H9 (cell line): ENCODE data around the gene DZANK1. TPM values are rescaled to one million over a fixed set of nuclear protein-coding genes. Genes with fewer than 3 reads are reported as not detected.
"Not testable (repeated sequence)": the region's sequence is repeated elsewhere in the genome, so short reads cannot be mapped to it uniquely, and the experiment has no call there.

Experiments used
- DNase-seq: peaks from one replicate; pipeline ENCODE4 v3.0.0-alpha.2; 2017
- H2AFZ ChIP-seq: one replicate; pipeline ENCODE4 v1.6.1; 2013; ENCODE audit warnings: mild to moderate bottlenecking, low read length, control low read depth, moderate library complexity
- H2AK5ac ChIP-seq: 2 replicates; pipeline ENCODE4 v1.6.1; 2013; ENCODE audit warnings: low read length, control low read depth, mixed read lengths; ENCODE audit not compliant: insufficient read length
- H2BK120ac ChIP-seq: one replicate; pipeline ENCODE4 v1.6.1; 2013; ENCODE audit warnings: low read depth, mild to moderate bottlenecking, low read length, control low read depth, inconsistent platforms; ENCODE audit not compliant: poor library complexity, severe bottlenecking
- H2BK12ac ChIP-seq: 2 replicates; pipeline ENCODE4 v1.6.1; 2013; ENCODE audit warnings: low read length, control low read depth, mixed read lengths, low read depth; ENCODE audit not compliant: insufficient read length
- H2BK15ac ChIP-seq: 2 replicates; pipeline ENCODE4 v1.6.1; 2013; ENCODE audit warnings: low read depth, low read length, control low read depth
- H2BK20ac ChIP-seq: one replicate; pipeline ENCODE4 v1.6.1; 2013; ENCODE audit warnings: low read depth, mild to moderate bottlenecking, low read length, control low read depth, inconsistent platforms; ENCODE audit not compliant: poor library complexity, severe bottlenecking
- H2BK5ac ChIP-seq: 2 replicates; pipeline ENCODE4 v1.6.1; 2013; ENCODE audit warnings: low read length, control low read depth, mixed read lengths; ENCODE audit not compliant: insufficient read length
- H3K14ac ChIP-seq: 2 replicates; pipeline ENCODE4 v1.6.1; 2013; ENCODE audit warnings: low read length, control low read depth; ENCODE audit not compliant: insufficient read depth
- H3K18ac ChIP-seq: 2 replicates; pipeline ENCODE4 v1.6.1; 2013; ENCODE audit warnings: low read depth, mild to moderate bottlenecking, mixed read lengths, low read length, control low read depth; ENCODE audit not compliant: insufficient read length
- H3K23ac ChIP-seq: 2 replicates; pipeline ENCODE4 v1.6.1; 2013; ENCODE audit warnings: low read length, control low read depth, mixed read lengths, low read depth; ENCODE audit not compliant: insufficient read length
- H3K23me2 ChIP-seq: 2 replicates; pipeline ENCODE4 v1.6.1; 2013; ENCODE audit warnings: low read depth, mild to moderate bottlenecking, mixed read lengths, low read length, control low read depth; ENCODE audit not compliant: insufficient read length, poor library complexity, severe bottlenecking
- H3K27ac ChIP-seq: 2 replicates; pipeline ENCODE4 v1.5.1; 2013; ENCODE audit warnings: low read length, control low read depth, mixed read lengths, low read depth; ENCODE audit not compliant: insufficient read length
- H3K27me3 ChIP-seq: 2 replicates; pipeline ENCODE4 v1.6.1; 2013; ENCODE audit warnings: low read length, control low read depth, inconsistent platforms; ENCODE audit not compliant: insufficient read depth
- H3K4ac ChIP-seq: 2 replicates; pipeline ENCODE4 v1.6.1; 2013; ENCODE audit warnings: low read depth, mild to moderate bottlenecking, control low read depth, inconsistent platforms, low read length, moderate library complexity
- H3K4me1 ChIP-seq: 2 replicates; pipeline ENCODE4 v1.6.1; 2013; ENCODE audit warnings: low read length, control low read depth, inconsistent platforms; ENCODE audit not compliant: insufficient read depth
- H3K4me2 ChIP-seq: 2 replicates; pipeline ENCODE4 v1.6.1; 2013; ENCODE audit warnings: low read length, control low read depth, mixed read lengths; ENCODE audit not compliant: insufficient read length, insufficient read depth
- H3K56ac ChIP-seq: 2 replicates; pipeline ENCODE4 v1.6.1; 2013; ENCODE audit warnings: low read depth, mild to moderate bottlenecking, mixed read lengths, low read length, control low read depth; ENCODE audit not compliant: insufficient read length
- H3K79me1 ChIP-seq: 2 replicates; pipeline ENCODE4 v1.6.1; 2013; ENCODE audit warnings: low read depth, mild to moderate bottlenecking, moderate library complexity, low read length, control low read depth, inconsistent platforms; ENCODE audit not compliant: insufficient read depth, poor library complexity, severe bottlenecking
- H3K79me2 ChIP-seq: 2 replicates; pipeline ENCODE4 v1.6.1; 2013; ENCODE audit warnings: low read length, control low read depth, inconsistent platforms; ENCODE audit not compliant: insufficient read depth
- H3K9ac ChIP-seq: 2 replicates; pipeline ENCODE4 v1.6.1; 2013; ENCODE audit warnings: low read length, control low read depth, mixed read lengths; ENCODE audit not compliant: insufficient read length; ENCODE audit errors: extremely low read depth
- H3K9me3 ChIP-seq: one replicate; pipeline ENCODE4 v1.6.1; 2013; ENCODE audit warnings: low read depth, low read length, inconsistent platforms; ENCODE audit not compliant: control insufficient read depth
- H3T11ph ChIP-seq: one replicate; pipeline ENCODE4 v1.6.1; 2013; ENCODE audit warnings: mild to moderate bottlenecking, low read length, control low read depth, inconsistent platforms
- H4K20me1 ChIP-seq: one replicate; pipeline ENCODE4 v1.6.1; 2013; ENCODE audit not compliant: control insufficient read depth, insufficient read length, insufficient read depth
- H4K5ac ChIP-seq: 2 replicates; pipeline ENCODE4 v1.6.1; 2013; ENCODE audit warnings: low read depth, mild to moderate bottlenecking, mixed read lengths, low read length, control low read depth; ENCODE audit not compliant: insufficient read length
- H4K8ac ChIP-seq: replicated peaks from 2 replicates; pipeline ENCODE4 v1.6.1; 2013; ENCODE audit warnings: low read length, control low read depth, mixed read lengths, low read depth; ENCODE audit not compliant: insufficient read length
- H4K91ac ChIP-seq: 2 replicates; pipeline ENCODE4 v1.6.1; 2013; ENCODE audit warnings: low read depth, mild to moderate bottlenecking, moderate library complexity, mixed read lengths, low read length, control low read depth; ENCODE audit not compliant: insufficient read length
- H3K27ac Mint-ChIP-seq, 3 experiments: 2 replicates in 2 of 3; 3 replicates in 1 of 3; pipeline ENCODE4 v1.8.0; 2020 to 2021; ENCODE audit warnings: mixed read lengths in 3 of 3, mild to moderate bottlenecking in 1 of 3, moderate library complexity in 1 of 3
- H3K27me3 Mint-ChIP-seq: 2 replicates; pipeline ENCODE4 v1.8.0; 2021; ENCODE audit warnings: low read depth, mild to moderate bottlenecking, moderate library complexity, mixed read lengths
- H3K36me3 Mint-ChIP-seq, 3 experiments: 2 replicates in 2 of 3; 3 replicates in 1 of 3; pipeline ENCODE4 v1.8.0; 2020 to 2021; ENCODE audit warnings: low read depth in 3 of 3, mixed read lengths in 3 of 3; ENCODE audit not compliant: insufficient read depth in 1 of 3
- H3K4me1 Mint-ChIP-seq, 2 experiments: 2 replicates each; pipeline ENCODE4 v1.8.0; 2020; ENCODE audit warnings: mixed read lengths in 2 of 2
- H3K4me3 Mint-ChIP-seq, 2 experiments: 2 replicates in 1 of 2; 3 replicates in 1 of 2; pipeline ENCODE4 v1.8.0; 2020 to 2021; ENCODE audit warnings: mild to moderate bottlenecking in 2 of 2, mixed read lengths in 2 of 2, moderate library complexity in 1 of 2
- H3K9me3 Mint-ChIP-seq, 2 experiments: 2 replicates in 1 of 2; 3 replicates in 1 of 2; pipeline ENCODE4 v1.8.0; 2020; ENCODE audit warnings: mild to moderate bottlenecking in 2 of 2, mixed read lengths in 2 of 2, moderate library complexity in 1 of 2
- WGBS: extraction: QIAGEN DNeasy Blood & Tissue Kit; methylation state at CpG from one replicate; pipeline ENCODE4 v1.1.7; 2013; ENCODE audit warnings: missing lambda C conversion rate, low lambda C conversion rate, mixed read lengths; ENCODE audit not compliant: insufficient read length; ENCODE audit errors: extremely low coverage; 5-methylcytosine and 5-hydroxymethylcytosine counted together
- total RNA-seq: library from RNA; stranded (reverse); gene quantifications from 2 replicates; pipeline ENCODE4 v1.2.1, GENCODE V29; 2021
- TF ChIP-seq, protein P1 (sequence below): fragments of 200-600 bp; sonication (generic); conservative IDR thresholded peaks from 3 replicates; pipeline ENCODE4 v1.8.0; 2021; ENCODE audit warnings: antibody characterized with exemption, mild to moderate bottlenecking

The DZANK1 gene
- total RNA-seq, 1 experiment from 2014 or later = 10.5 TPM

DNA sequence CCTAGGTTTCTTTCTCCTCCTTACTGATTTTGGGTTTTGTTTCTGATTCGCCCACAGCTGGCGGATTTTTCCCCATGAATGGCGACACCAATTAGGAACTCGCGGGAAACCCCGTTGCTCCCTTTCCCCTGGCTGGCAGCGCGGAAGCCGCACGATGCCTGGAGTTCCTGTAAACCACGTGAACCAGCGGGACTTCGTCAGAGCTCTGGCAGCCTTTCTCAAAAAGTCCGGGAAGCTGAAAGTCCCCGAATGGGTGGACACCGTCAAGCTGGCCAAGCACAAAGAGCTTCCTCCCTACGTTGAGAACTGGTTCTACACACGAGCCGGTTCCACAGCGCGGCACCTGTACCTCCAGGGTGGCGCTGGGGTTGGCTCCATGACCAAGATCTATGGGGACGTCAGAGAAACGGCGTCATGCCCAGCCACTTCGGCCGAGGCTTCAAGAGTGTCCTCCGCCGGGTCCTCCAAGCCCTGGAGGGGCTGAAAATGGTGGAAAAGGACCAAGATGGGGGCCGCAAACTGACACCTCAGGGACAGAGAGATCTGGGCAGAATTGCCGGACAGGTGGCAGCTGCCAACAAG is 37.7 kb upstream of the DZANK1 start:
- H3K27ac ChIP-seq = no peak overlapping the region
- H3T11ph ChIP-seq = no peak overlapping the region
- H4K91ac ChIP-seq = no peak overlapping the region
- no peak overlapping the region for H3K56ac ChIP-seq
- Mint-ChIP-seq H3K4me3 (no peak overlapping the region), H3K27ac (peak overlapping the region in 2 of 3 experiments; percentile 71 to 74; a peak in 3 of 7 replicates), H3K9me3 (no peaks in the 10 kb centered on the region), H3K27me3 (peaks cover 3% of the 10 kb centered on the region; the same call in 1 of the 2 replicates), H3K36me3 (peaks cover 0 to 3% (median 0%) of the 10 kb centered on the region in 3 experiments; a peak in 4 of 7 replicates), H3K4me1 (peaks cover 17 to 23% of the 10 kb centered on the region in 2 experiments)
- no peak overlapping the region for H3K18ac ChIP-seq
- no peak overlapping the region for H2AFZ ChIP-seq
- no peaks in the 10 kb centered on the region for H3K4me1 ChIP-seq
- no peak overlapping the region for H3K23ac ChIP-seq
- no peak overlapping the region for H3K9ac ChIP-seq
- no peak overlapping the region for H3K14ac ChIP-seq
- peaks cover 5% of the 10 kb centered on the region; the same call in 1 of the 2 replicates for H3K79me2 ChIP-seq
- H2BK20ac ChIP-seq = no peak overlapping the region
- H3K9me3 ChIP-seq = no peaks in the 10 kb centered on the region
- no peak overlapping the region for H3K4me2 ChIP-seq
- no peaks in the 10 kb centered on the region for H3K27me3 ChIP-seq
- H3K4ac ChIP-seq = no peak overlapping the region
- no peak overlapping the region for H2BK15ac ChIP-seq
- H2BK12ac ChIP-seq = no peak overlapping the region
- H2BK120ac ChIP-seq = no peak overlapping the region
- H2BK5ac ChIP-seq = no peak overlapping the region
- no peak overlapping the region for H4K8ac ChIP-seq
- H2AK5ac ChIP-seq = no peak overlapping the region
- H3K23me2 ChIP-seq = peaks cover 9% of the 10 kb centered on the region
- no peaks in the 10 kb centered on the region for H4K20me1 ChIP-seq
- H4K5ac ChIP-seq = no peak overlapping the region
- H3K79me1 ChIP-seq = no peaks in the 10 kb centered on the region
- peak; percentile 30 for DNase-seq
- WGBS = no CpG with 5 or more reads among the region's 31 CpGs
- TF ChIP-seq, protein P1, sequence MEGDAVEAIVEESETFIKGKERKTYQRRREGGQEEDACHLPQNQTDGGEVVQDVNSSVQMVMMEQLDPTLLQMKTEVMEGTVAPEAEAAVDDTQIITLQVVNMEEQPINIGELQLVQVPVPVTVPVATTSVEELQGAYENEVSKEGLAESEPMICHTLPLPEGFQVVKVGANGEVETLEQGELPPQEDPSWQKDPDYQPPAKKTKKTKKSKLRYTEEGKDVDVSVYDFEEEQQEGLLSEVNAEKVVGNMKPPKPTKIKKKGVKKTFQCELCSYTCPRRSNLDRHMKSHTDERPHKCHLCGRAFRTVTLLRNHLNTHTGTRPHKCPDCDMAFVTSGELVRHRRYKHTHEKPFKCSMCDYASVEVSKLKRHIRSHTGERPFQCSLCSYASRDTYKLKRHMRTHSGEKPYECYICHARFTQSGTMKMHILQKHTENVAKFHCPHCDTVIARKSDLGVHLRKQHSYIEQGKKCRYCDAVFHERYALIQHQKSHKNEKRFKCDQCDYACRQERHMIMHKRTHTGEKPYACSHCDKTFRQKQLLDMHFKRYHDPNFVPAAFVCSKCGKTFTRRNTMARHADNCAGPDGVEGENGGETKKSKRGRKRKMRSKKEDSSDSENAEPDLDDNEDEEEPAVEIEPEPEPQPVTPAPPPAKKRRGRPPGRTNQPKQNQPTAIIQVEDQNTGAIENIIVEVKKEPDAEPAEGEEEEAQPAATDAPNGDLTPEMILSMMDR = no peak

DNA sequence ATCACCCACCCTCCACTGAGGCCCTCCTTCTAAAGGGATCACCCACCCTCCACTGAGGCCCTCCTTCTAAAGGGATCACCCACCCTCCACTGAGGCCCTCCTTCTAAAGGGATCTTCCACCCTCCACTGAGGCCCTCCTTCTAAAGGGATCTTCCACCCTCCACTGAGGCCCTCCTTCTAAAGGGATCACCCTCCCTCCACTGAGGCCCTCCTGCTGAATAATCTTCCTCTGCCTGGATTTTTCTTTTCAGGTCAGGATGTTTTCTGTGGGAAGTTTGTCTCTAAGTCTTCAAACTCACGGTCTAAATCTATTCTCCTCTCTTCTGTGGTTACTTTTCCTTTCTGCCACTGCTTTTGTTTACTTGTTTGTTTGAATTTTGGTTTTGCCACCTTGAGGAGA is 34.8 kb upstream of the DZANK1 start:
- not testable (repeated sequence) for H2BK15ac ChIP-seq, H3K4me2 ChIP-seq, H3K23ac ChIP-seq, H4K20me1 ChIP-seq, H3K23me2 ChIP-seq, H2BK20ac ChIP-seq, H2BK5ac ChIP-seq, H4K5ac ChIP-seq, H2BK12ac ChIP-seq, H3K27ac Mint-ChIP-seq, H3K36me3 Mint-ChIP-seq, H4K8ac ChIP-seq, H3K9me3 ChIP-seq, H3K27ac ChIP-seq, H3K4ac ChIP-seq, H2AK5ac ChIP-seq, DNase-seq, H3K27me3 ChIP-seq, H3K56ac ChIP-seq, H3K14ac ChIP-seq, H3K79me2 ChIP-seq, H4K91ac ChIP-seq, H3K4me1 ChIP-seq, H3K79me1 ChIP-seq, H3K4me3 Mint-ChIP-seq, H3T11ph ChIP-seq, H3K9me3 Mint-ChIP-seq, H2AFZ ChIP-seq, H3K18ac ChIP-seq, H3K27me3 Mint-ChIP-seq, H2BK120ac ChIP-seq, H3K9ac ChIP-seq
- peaks cover 8 to 14% of the 10 kb centered on the region in 2 experiments for H3K4me1 Mint-ChIP-seq
- WGBS = no CpG with 5 or more reads among the region's 1 CpG
